Upper lobe of right lung (tissue), 1 donor: ENCODE measurements around the gene KIAA1217. TPM values are rescaled to one million over a fixed set of nuclear protein-coding genes. Genes with fewer than 3 reads are reported as not detected.

Experiments
- ATAC-seq: fragments of 200-7000 bp; cut with Tn5 transposase; one replicate; pipeline ENCODE4 v1.9.1; 2020; ENCODE audit warnings: mild to moderate bottlenecking, moderate library complexity
- DNase-seq: peaks from one replicate; pipeline ENCODE4 v3.0.0-alpha.2; 2020
- H3K27ac ChIP-seq: fragments of 200-600 bp; one replicate; pipeline ENCODE4 v1.8.0; 2022
- H3K27me3 ChIP-seq: fragments of 200-600 bp; one replicate; pipeline ENCODE4 v1.8.0; 2022; ENCODE audit warnings: mild to moderate bottlenecking
- H3K36me3 ChIP-seq: fragments of 200-600 bp; one replicate; pipeline ENCODE4 v1.8.0; 2022
- H3K4me1 ChIP-seq: fragments of 200-600 bp; one replicate; pipeline ENCODE4 v1.8.0; 2022
- H3K4me3 ChIP-seq: fragments of 200-600 bp; one replicate; pipeline ENCODE4 v1.8.0; 2022; ENCODE audit warnings: mild to moderate bottlenecking
- H3K9me3 ChIP-seq: fragments of 200-600 bp; one replicate; pipeline ENCODE4 v1.8.0; 2022
- intact Hi-C: fragments of 100-400 bp; cut with DNase I; formaldehyde crosslinking; loops from one replicate; pipeline ENCODE4 v1.11.0; 2022
- total RNA-seq: library from RNA; stranded (reverse); fragmentation: NEBNext Ultra II Directional; extraction: Animal tissue kit (Norgen Biotek cat#: 25700); gene quantifications from one replicate; pipeline ENCODE4 v1.2.1, GENCODE V29; 2021
- TF ChIP-seq, protein P1 (sequence below): fragments of 200-600 bp; IDR thresholded peaks from one replicate; pipeline ENCODE4 v1.8.0; 2022; ENCODE audit warnings: antibody characterized with exemption
- donor health status: DM: no; HTN: yes; CAD: no; lungs with severe emphysema.

The KIAA1217 gene
- total RNA-seq, 1 donor from 2014 or later = 23.5 TPM

DNA sequence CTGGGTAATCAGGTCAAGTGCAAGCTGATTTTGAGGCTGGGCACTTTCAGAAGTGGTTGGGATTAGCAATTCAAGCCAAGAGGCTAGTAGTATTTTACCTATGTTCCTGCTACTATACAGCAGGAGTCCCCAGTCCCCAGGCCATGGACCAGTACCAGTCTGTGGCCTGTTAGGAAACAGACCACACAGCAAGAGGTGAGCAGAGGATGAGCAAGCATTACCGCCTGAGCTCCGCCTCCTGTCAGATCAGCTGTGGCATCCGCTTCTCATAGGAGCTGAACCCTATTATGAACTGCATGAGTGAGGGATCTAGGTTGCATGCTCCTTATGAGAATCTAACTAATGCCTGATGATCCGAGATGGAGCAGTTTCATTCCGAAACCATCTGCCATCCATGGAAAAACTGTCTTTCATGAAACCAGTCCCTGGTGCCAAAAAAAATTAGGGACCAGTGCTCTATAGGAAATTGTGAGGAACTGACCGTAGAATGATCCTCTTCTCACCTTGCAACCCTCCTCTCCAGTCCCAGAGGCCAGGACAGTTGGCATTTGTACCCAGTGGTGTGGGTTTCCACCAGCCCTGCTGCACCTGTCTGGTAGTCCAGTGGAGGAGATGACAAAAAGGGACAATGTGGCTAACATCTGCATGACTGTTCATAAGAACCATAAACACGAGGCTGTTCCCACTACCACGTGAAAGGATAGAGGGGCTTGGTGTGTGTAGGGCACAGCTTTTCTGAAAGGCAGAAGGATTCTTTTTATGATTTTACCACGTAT lies 172.5 kb downstream of the KIAA1217 start:
- intact Hi-C loops = no loop called here
- TF ChIP-seq, protein P1, sequence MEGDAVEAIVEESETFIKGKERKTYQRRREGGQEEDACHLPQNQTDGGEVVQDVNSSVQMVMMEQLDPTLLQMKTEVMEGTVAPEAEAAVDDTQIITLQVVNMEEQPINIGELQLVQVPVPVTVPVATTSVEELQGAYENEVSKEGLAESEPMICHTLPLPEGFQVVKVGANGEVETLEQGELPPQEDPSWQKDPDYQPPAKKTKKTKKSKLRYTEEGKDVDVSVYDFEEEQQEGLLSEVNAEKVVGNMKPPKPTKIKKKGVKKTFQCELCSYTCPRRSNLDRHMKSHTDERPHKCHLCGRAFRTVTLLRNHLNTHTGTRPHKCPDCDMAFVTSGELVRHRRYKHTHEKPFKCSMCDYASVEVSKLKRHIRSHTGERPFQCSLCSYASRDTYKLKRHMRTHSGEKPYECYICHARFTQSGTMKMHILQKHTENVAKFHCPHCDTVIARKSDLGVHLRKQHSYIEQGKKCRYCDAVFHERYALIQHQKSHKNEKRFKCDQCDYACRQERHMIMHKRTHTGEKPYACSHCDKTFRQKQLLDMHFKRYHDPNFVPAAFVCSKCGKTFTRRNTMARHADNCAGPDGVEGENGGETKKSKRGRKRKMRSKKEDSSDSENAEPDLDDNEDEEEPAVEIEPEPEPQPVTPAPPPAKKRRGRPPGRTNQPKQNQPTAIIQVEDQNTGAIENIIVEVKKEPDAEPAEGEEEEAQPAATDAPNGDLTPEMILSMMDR = no peak
- H3K27me3 ChIP-seq = no peaks in the 10 kb centered on the region
- no peak overlapping the region for H3K27ac ChIP-seq
- no peak for ATAC-seq
- no peaks in the 10 kb centered on the region for H3K9me3 ChIP-seq
- DNase-seq = no peak
- H3K36me3 ChIP-seq = no peaks in the 10 kb centered on the region
- peaks cover 4% of the 10 kb centered on the region for H3K4me1 ChIP-seq
- no peak overlapping the region for H3K4me3 ChIP-seq

DNA sequence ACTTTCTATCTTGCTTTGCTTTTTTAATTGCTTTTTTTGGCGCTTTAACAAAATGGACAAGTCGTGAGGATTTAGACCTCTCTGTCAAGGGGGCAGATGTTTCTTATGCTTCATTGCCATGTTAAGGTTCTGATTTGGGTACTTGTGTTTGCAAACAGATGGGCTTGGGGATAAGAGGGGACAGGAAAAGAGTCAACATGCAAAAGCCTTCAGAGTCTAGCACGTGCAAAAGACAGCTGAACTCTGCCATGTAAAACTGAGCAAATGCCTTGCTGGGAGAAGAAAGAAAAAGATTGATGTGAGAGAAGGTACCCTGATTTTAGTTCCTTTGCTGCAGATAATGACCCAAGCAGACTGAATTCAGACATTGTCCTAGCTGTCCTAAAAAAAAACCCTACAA lies 173.1 kb downstream of the KIAA1217 start:
- peaks cover 4% of the 10 kb centered on the region for H3K4me1 ChIP-seq
- no peak overlapping the region for H3K4me3 ChIP-seq
- DNase-seq = no peak
- intact Hi-C loops = no loop called here
- no peaks in the 10 kb centered on the region for H3K36me3 ChIP-seq
- ATAC-seq = no peak
- H3K27ac ChIP-seq = no peak overlapping the region
- TF ChIP-seq, protein P1 = no peak
- no peaks in the 10 kb centered on the region for H3K9me3 ChIP-seq
- no peaks in the 10 kb centered on the region for H3K27me3 ChIP-seq

DNA sequence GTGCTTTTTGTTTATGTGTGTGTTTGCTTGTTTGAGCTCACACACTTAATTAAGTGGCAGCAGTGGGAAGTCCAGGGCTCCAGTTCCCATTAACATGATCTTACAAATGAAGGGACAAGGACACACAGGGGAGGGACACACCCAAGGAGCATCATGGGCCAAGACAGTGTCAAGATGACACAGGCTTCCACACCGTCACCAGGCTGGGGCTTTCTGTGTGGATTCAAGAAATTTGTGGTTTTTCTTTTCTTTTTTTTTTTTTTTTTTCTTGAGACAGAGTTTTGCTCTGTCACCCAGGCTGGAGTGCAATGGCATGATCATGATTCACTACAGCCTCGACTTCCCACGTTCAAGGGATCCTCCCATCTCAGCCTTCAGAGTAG lies 173.6 kb downstream of the KIAA1217 start:
- no peak for ATAC-seq
- intact Hi-C loops = no loop called here
- H3K27ac ChIP-seq = no peak overlapping the region

DNA sequence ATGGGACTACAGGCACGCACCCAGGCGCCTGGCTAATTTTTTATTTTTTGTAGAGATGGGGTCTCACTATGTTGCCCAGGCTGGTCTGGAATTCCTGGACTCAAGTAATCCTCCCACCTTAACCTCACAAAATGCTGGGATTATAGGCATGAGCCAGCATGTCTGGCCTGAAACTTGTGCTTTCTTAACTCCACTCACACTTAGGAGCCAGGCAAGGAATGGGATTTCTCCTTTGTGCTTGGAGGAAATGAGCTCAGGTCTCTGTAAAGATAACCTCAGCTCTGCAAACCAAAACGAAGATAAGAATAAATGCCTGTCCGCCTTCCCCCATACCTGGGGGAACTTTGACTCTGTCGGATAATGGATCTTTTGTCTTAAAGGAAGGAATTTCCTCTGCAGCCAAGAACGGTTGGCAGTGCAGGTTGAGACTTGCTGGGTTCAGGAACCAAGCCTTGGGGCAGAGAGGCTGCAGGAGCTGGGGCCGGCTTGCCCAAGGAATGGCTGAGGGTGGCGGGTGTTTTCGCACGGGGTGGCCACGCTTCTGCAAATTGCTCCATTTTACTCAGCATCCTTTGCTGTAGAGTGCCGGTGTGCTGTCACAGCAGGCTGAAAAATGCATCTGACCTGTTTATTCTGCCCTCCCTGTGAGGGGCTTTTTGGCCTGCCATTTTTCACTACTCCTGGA lies 174.2 kb downstream of the KIAA1217 start:
- Histone ChIP-seq H3K4me1 (peaks cover 4% of the 10 kb centered on the region), H3K4me3 (no peak overlapping the region), H3K36me3 (no peaks in the 10 kb centered on the region), H3K27me3 (no peaks in the 10 kb centered on the region), H3K27ac (peak overlapping the region; percentile 56), H3K9me3 (no peaks in the 10 kb centered on the region)
- ATAC-seq = peak; percentile 4
- TF ChIP-seq, protein P1 = no peak
- intact Hi-C loops = no loop called here
- DNase-seq = no peak

More for the DNA sequence above, 173.6 kb downstream of the KIAA1217 start:
- no peak for DNase-seq
- H3K27me3 ChIP-seq = no peaks in the 10 kb centered on the region
- H3K9me3 ChIP-seq = no peaks in the 10 kb centered on the region
- H3K4me3 ChIP-seq = no peak overlapping the region
- TF ChIP-seq, protein P1 = no peak
- peaks cover 4% of the 10 kb centered on the region for H3K4me1 ChIP-seq
- H3K36me3 ChIP-seq = no peaks in the 10 kb centered on the region

DNA sequence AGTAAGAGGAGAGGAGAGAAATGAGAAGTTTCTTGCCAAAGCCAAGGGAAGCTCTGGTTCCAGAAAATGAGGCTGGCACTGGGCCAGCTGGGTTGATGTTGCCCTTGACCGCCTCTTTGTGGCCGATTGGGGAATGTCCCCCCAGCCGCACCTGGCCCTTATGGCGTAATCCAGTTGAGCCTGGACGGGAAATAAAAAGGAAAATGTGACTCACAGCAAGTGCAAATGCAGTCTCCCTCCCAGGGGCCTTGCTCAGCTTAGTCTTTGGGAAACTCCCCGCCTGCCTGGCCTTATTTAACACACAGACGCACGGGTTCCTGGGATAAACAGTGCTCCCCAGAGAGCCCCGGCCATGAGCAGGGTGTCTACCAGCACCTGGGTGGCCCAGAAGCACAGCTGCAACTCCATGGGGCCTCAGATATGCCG lies 174.8 kb downstream of the KIAA1217 start:
- Histone ChIP-seq H3K4me1 (peaks cover 4% of the 10 kb centered on the region), H3K4me3 (no peak overlapping the region), H3K36me3 (no peaks in the 10 kb centered on the region), H3K27ac (peak overlapping the region; percentile 56), H3K27me3 (no peaks in the 10 kb centered on the region), H3K9me3 (no peaks in the 10 kb centered on the region)
- intact Hi-C loops = no loop called here
- DNase-seq (peak; percentile 89), ATAC-seq (peak; percentile 93)
- TF ChIP-seq, protein P1 = peak; percentile 56
